GM20431 (cell line): ENCODE data around the gene LEMD2.

Experiments used
- in situ Hi-C: fragments of 300-500 bp; cut with MseI, MboI; formaldehyde crosslinking; loops from one replicate; pipeline ENCODE4 v1.15.0; 2020; ENCODE audit warnings: low sequenced_read_pairs; ENCODE audit not compliant: unreplicated experiment

Gene LEMD2

DNA sequence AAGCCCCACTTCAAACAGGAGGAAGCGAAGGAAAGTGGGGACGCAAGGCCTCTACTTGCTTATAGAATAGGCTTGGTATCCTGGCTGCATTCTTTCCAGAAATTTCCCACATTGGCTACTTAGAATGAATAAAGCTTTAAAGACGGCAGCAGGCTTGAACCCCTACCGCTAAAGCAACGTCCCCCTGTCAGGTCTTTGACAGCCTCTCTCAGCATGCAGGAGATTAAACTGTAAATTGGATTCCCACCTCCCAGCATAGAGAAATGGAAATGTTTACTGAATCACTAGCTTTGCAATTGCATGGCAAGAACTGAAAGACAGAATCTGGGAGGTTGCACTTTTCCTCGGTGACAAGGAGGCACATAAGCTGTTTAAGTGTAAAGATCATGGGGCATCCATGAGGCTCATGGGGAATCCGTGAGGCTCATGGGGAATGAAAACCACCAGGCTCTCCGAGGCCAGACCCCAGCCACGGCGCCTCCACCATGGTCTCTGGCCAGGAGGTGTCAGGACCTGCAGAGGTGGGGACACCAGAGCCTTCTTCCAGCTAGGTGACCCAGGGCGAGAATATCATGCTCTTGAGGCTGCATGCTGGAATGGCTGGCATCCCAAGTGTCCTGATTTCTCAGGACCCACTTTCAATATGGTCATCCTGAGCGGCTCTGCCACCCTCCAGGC, 10.3 kb downstream of the LEMD2 start:
- in situ Hi-C loops = no loop called here

- in situ Hi-C loops = no loop called here
These were observed 11.2 kb downstream of the LEMD2 start for GRCh38 chr6:33777398-33778388.

DNA sequence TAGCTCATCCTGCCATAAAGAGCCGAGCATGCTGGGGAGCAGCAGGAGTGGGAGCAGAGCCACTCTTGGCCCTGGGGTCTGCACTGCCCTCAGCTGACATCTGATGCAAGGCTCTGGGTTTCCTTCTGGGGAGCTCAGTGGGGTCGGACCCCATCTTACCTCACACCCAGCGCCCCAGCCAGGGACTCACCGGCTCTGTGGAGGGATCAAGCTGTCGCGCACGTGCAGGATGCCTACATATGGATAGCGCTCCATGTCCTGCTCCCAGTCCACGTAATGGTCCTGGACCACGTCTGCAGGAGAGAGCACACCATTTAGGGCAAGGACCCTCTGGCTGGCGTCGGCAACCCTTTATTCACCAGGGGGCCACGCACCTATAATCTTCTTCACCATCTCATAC, 12.2 kb downstream of the LEMD2 start:
- in situ Hi-C loops = no loop called here

GRCh38 chr6:33776186-33776585, 12.7 kb downstream of the LEMD2 start:
- in situ Hi-C loops = no loop called here

- in situ Hi-C loops = no loop called here
These were observed 14.2 kb downstream of the LEMD2 start for GRCh38 chr6:33774774-33775173.

- in situ Hi-C loops = no loop called here
These were observed 15.9 kb downstream of the LEMD2 start for GRCh38 chr6:33772902-33773472.

DNA sequence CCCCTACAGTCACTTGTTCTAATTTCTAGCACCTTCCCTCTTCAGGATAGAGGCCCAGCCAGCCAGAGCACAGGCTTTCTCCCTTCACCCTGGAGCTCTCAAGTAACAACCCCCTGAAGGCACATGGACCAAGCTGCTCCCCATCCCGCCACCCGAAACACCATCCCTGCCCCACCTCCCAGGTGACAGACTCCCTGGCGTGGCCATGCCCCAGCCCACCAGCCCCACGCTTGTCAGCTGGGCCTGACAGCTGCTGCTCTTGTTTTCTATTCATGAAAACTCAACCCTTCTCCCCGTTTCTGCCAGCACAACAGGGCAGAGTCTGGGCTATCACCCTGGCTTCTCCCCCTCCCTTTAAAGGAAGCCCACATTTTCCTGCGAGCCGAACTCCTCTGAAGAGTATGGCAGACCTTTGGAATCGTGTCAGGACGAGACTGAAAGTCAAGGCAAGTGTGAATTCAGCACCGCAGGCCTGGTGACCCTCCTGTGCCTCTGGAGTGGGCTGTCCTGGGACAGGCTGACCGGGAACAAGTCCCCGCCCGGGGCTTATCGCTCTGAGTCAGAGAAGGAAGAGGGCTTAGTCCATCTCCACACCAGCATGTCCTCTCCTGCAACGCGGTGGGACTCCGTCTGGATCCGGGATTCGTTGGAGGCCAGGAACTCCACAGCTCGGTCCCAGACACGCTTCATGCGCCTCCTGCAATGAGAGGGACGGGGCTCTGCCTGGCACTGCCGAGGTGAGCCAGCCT, 16.7 kb downstream of the LEMD2 start:
- in situ Hi-C loops = no loop called here

DNA sequence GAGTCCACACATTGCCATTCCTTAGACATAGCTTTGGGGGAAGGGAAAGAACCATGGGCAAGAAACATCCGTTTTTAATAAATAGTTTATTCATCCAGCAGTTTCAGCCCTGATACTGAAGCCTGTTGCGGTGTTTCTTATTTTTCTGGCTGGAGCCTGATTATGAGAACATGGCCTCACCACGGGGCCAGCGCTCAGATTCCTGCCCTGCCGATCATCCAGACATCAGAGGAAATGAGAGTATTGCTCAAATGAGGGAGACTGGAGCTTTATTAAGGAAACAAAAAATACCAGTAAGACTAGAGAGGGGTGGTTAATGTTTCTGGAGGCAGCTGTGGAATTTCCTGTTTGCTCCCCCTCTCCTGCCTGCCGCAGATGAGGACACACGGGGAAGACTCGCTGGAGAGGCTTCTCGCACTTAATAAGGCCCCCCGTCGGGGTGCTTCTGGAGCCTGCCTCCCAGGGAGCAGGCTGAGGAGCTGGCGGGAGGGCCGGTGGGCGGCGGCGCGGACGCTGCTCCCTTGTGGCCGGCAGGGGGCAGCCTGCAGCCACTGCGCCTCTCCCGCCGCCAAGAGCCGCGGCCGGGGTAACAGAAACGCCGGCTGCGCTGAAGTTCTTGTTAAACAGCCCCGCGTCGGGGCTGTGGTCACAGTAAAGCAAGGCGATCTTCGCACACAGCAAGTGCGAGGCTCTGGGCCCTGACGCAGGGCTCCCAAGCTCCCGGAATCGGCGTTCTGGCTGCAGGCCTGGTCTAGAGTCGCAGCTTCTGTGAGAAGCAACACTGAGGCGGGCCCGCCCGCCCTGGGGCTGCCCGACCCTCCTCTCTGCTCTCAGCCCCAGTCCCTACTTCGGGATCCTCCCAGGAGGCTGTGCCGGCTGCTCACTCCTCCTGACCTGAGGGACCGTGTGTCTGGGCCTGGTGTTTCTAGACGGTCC, 17.5 kb downstream of the LEMD2 start:
- in situ Hi-C loops = no loop called here

- in situ Hi-C loops = no loop called here
These were observed 18.1 kb downstream of the LEMD2 start for GRCh38 chr6:33770833-33771145.

DNA sequence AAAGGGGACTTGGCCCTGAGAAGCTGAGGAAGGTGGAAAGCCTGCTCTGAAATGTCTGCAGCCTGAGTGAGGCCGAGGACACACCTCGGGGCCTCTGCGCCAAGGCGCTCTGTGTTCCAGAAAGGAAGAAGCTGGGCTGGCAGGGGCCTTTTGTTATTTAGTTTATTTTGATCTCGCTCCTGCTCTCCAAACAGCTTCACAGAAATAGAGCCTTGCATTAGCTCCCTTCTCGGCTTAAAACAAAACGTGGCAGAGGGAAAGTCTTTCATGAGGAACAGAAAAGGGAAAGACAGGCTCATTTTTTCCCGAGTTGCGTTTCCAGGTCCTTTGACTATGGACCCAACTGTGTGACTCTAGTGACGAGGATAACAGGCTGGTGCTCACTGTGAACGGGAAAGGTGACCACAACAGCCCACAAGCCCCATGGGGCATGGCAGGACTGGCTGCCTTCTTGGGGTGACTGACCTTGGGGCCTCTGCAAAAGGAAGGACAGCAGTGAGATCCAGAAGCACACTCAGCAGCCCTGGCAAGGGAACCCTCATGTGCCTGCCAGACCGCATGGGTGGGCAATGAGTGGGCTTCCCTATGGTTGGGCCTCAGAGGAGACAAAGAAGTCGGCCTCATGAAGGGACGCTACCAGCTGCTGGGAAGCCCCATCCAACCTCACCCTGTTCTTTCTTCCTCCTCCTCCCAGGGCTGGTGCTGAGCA, 18.7 kb downstream of the LEMD2 start:
- in situ Hi-C loops = no loop called here

- in situ Hi-C loops = loop anchor here (10.0 kb wide), 1 partner anchor 385 kb away; no protein-coding TSS in a partner anchor
These were observed 19.6 kb downstream of the LEMD2 start for GRCh38 chr6:33769248-33769821.

DNA sequence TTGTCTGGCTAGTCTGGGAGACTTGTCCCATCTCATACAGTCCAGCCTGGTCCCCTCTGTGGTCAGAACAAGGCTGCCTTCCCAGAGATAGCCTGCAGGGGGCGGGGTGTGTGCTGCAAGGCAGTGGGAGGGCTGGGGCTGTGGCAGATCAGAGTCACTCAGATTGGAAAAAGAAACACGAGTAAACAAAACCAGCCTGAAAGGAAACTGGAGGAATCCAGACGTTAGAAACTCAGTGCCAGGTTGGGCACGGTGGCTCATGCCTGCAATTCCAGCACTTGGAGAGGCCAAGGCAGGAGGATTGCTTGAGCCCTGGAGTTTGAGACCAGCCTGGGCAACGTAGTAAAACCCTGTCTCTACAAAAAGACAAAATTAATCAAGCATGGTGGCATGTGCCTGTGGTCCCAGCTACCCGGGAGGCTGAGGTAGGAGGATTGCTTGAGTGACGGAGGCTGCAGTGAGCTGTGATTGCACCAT, 20.2 kb downstream of the LEMD2 start:
- in situ Hi-C loops = loop anchor here (10.0 kb wide), 1 partner anchor 386 kb away; no protein-coding TSS in a partner anchor

GRCh38 chr6:33766921-33767907, 21.7 kb downstream of the LEMD2 start:
- in situ Hi-C loops = loop anchor here (10.0 kb wide), 1 partner anchor 388 kb away; no protein-coding TSS in a partner anchor

DNA sequence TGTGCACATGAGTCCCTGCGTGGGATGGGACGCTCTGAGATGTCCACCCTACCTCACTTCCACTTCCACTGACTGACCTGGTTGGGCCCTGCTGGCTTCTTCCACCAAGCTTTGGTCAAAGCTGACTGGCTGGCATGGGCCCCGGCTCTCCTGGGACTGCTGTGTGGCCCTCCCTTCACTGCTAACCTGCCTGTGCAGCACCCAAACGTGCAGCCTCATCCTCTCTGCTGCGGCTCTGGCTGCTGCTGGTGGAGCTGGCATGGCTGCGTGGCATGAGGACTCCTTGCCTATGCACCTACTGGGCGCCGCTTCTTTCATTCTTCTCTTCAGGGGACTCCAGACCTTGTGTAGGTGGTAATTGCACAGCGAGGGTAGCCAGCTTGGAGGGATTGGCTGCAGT, 23.6 kb downstream of the LEMD2 start:
- in situ Hi-C loops = loop anchor here (10.0 kb wide), 1 partner anchor 389 kb away; no protein-coding TSS in a partner anchor

GRCh38 chr6:33764036-33764435, 24.9 kb downstream of the LEMD2 start:
- in situ Hi-C loops = loop anchor here (10.0 kb wide), 1 partner anchor 391 kb away; no protein-coding TSS in a partner anchor

DNA sequence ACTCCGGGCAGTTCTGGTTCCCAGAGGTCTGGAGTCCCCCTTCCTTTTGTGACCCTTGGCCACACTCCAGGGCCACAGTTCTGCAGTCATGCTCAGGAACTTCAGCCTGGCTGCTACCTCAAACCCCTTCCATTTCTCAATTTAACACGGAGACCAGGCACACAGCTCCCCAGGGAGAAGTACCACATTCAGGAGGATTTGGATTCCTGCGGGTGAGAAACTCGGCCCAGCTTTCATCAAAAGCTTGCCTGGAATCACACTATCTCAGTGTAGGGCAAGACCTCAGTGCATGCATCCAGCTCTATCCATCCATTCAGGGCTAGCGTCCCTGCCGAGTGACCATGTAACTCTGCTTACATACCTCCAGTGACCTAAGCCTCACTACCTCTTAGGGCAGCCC, 25.4 kb downstream of the LEMD2 start:
- in situ Hi-C loops = loop anchor here (10.0 kb wide), 1 partner anchor 391 kb away; no protein-coding TSS in a partner anchor

DNA sequence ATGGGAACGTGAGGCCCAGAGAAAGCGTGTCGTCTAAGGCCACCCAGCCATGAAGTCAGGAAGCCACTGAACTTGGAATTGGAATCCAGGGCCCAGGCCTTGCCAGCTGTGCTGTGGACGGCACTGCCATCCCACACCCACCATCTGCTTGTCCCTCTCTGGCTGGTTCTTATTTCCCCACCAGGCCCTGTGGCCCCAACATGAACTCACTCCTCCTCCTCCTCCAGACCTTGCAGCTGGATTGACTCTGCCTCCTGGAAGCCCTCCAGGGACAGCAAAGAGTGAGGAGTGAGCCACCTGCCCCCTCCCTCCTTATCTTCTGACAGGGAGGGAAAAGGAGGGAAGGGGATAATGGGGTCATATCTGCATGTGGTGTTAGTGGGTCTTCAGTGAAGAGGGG, 26.2 kb downstream of the LEMD2 start:
- in situ Hi-C loops = loop anchor here (10.0 kb wide), 1 partner anchor 392 kb away; no protein-coding TSS in a partner anchor
